Mucosa of descending colon (tissue), 3 donors: ENCODE measurements around the gene PGGT1B. TPM values are rescaled to one million over a fixed set of nuclear protein-coding genes. Genes with fewer than 3 reads are reported as not detected.

ENCODE experiments used
- ATAC-seq: fragments of 200-7000 bp; cut with Tn5 transposase; one replicate; pipeline ENCODE4 v1.9.1; 2020; ENCODE audit warnings: mild to moderate bottlenecking, moderate library complexity
- DNase-seq, 3 donors: peaks; one replicate each; pipeline ENCODE4 v3.0.0-alpha.2; 2020
- H3K36me3 ChIP-seq: fragments of 200-600 bp; one replicate; pipeline ENCODE4 v1.8.0; 2021; ENCODE audit warnings: low read depth, mild to moderate bottlenecking
- H3K4me1 ChIP-seq: fragments of 200-600 bp; one replicate; pipeline ENCODE4 v1.8.0; 2021; ENCODE audit warnings: low read depth, mild to moderate bottlenecking
- H3K4me3 ChIP-seq: fragments of 200-600 bp; one replicate; pipeline ENCODE4 v1.8.0; 2021; ENCODE audit warnings: mild to moderate bottlenecking
- H3K9me3 ChIP-seq: fragments of 200-600 bp; one replicate; pipeline ENCODE4 v1.8.0; 2021; ENCODE audit warnings: mild to moderate bottlenecking
- CTCF ChIP-seq: fragments of 200-600 bp; IDR thresholded peaks from one replicate; pipeline ENCODE4 v1.8.0; 2022; ENCODE audit warnings: antibody characterized with exemption, mild to moderate bottlenecking
- intact Hi-C, 2 donors: fragments of 100-400 bp; cut with DNase I in 1 of 2; cut with micrococcal nuclease in 1 of 2; formaldehyde crosslinking; loops; one replicate each; pipeline versions ENCODE4 v1.11.0 to v1.11.1; 2022; cut with DNase I, micrococcal nuclease
- long read RNA-seq, 2 donors: library from polyadenylated mRNA; unstranded; transcript quantifications; one replicate each; pipeline ENCODE4 v2.0.0, GENCODE V29; 2019 to 2021
- total RNA-seq, 3 donors: library from RNA; stranded (reverse); fragmentation: NEBNext Ultra II Directional in 2 of 3; extraction: Animal tissue kit (Norgen Biotek cat#: 25700) in 2 of 3; gene quantifications; one replicate each; pipeline versions ENCODE4 v1.2.1 to v1.2.4, GENCODE V29; 2021 to 2023
- donor health status: DM: no; HTN: no; CAD: no; lungs with moderate emphysema.
- donor health status: DM: no; HTN: no; CAD: no.
- donor health status: DM: no; HTN: yes; CAD: no.

The PGGT1B gene
- total RNA-seq, result 10 to 100 TPM; 62.1 to 75.8 (median 72.6) TPM
- long read RNA-seq, donor 1, full-length matches to known transcripts, result 20 of 33 reads
- long read RNA-seq, donor 1, partial matches to known transcripts, result 5 of 33 reads
- long read RNA-seq, donor 1, other reads (novel, unspliced or antisense), result 8 of 33 reads
- long read RNA-seq, donor 2, full-length matches to known transcripts, result 21 of 42 reads
- long read RNA-seq, donor 2, partial matches to known transcripts, result 2 of 42 reads
- long read RNA-seq, donor 2, other reads (novel, unspliced or antisense), result 19 of 42 reads

GRCh38 chr5:115262321-115263077 is at the start of gene PGGT1B:
PGGT1B (minus strand) TSS chr5:115262877; CDS start chr5:115262851, 26 bp downstream.
- intact Hi-C loops, result no loop called here

GRCh38 chr5:115309751-115310370 is 47.2 kb upstream of the PGGT1B start:
- TF ChIP-seq CTCF, result peak; percentile 24
- no peak for ATAC-seq
- intact Hi-C loops, result loop anchor here (5.0 kb wide), 2 partner anchors 267 to 277 kb away; no protein-coding TSS in a partner anchor
- H3K4me1 ChIP-seq, result no peaks in the 10 kb centered on the region
- no peak overlapping the region for H3K4me3 ChIP-seq
- no peaks in the 10 kb centered on the region for H3K36me3 ChIP-seq
- no peaks in the 10 kb centered on the region for H3K9me3 ChIP-seq
- no peak for DNase-seq

More at GRCh38 chr5:115262321-115263077, at the start of gene PGGT1B:
- peak; percentile 84 to 87 (median 85) for DNase-seq
- Histone ChIP-seq H3K4me3 (peak within 1 kb of the TSS; percentile 58), H3K9me3 (no peaks in the 10 kb centered on the region), H3K4me1 (peaks cover 18% of the 10 kb centered on the region), H3K36me3 (no peaks in the 10 kb centered on the region)
- TF ChIP-seq CTCF, result no peak
- ATAC-seq, result peak; percentile 97

- H3K36me3 ChIP-seq, result no peaks in the 10 kb centered on the region
- TF ChIP-seq CTCF, result no peak
- no peak overlapping the region for H3K4me3 ChIP-seq
- H3K4me1 ChIP-seq, result no peaks in the 10 kb centered on the region
- H3K9me3 ChIP-seq, result no peaks in the 10 kb centered on the region
- intact Hi-C loops, result loop anchor here in 1 of 2 donors (5.0 kb wide), 1 partner anchor 278 kb away; no protein-coding TSS in a partner anchor
- ATAC-seq (no peak), DNase-seq (no peak)
Measured at GRCh38 chr5:115308815-115309214, 46.1 kb upstream of the PGGT1B start.

- ATAC-seq, result peak; percentile 99
Measured at GRCh38 chr5:115306011-115306536, 43.4 kb upstream of the PGGT1B start.

More at GRCh38 chr5:115306011-115306536, 43.4 kb upstream of the PGGT1B start:
- H3K9me3 ChIP-seq, result no peaks in the 10 kb centered on the region
- TF ChIP-seq CTCF, result no peak
- H3K36me3 ChIP-seq, result no peaks in the 10 kb centered on the region
- no peaks in the 10 kb centered on the region for H3K4me1 ChIP-seq
- intact Hi-C loops, result loop anchor here in 1 of 2 donors (5.0 kb wide), 1 partner anchor 281 kb away; no protein-coding TSS in a partner anchor
- DNase-seq, result peak in 2 of 3 donors; percentile 46 to 71
- no peak overlapping the region for H3K4me3 ChIP-seq
